ENCODE results near the gene ST6GALNAC5.
A peak's percentile ranks its signal among the peaks of the same experiment; 100 is the strongest.
"Not testable (repeated sequence)": the region's sequence is repeated elsewhere in the genome, so short reads cannot be mapped to it uniquely, and the experiment has no call there.

The ST6GALNAC5 gene

GRCh38 chr1:76868154-76868882 is 1.0 kb downstream of the ST6GALNAC5 start:
- peak in 1 of 2 donors; percentile 25 for DNase-seq

DNA sequence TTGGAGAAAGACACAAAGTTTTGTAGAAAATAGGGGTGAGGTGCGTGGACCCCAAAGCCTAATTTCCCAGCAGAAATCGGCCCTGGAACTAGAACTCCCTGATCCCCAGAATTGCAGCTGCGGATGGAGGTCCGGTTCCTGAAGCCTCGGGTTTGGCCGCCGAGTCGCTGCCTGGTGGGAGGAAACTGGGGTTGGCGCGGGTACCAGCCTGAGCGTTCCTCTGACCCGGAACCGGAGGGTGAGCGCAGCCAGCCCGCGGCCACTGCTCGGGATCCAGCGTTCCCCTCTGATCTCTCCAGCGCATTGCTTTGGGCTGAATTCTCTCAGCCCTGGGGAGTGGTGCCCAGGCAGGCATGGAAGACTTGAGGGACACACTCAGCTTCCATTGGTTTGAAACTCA is 1.6 kb downstream of the ST6GALNAC5 start:
- peak in 1 of 2 donors; percentile 3 for DNase-seq

DNA sequence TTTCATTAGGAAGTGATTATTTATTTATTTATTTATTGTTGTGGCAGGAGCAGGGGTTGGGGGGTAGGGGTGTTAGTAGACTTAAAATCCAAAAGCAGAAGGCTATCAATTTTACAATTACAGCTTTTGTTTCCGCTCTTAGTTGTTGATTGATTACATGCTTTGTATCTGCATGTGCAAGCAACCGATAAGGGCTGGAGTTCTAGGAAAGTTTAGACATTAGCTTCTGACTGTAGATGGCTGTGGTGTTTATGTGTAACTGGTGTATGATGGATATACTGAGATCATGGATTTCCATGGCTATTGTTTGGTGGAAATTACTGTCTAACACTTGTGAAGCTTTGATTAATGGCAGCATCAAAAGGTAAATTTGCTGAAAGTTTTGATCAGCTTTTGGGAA is 2.8 kb downstream of the ST6GALNAC5 start:
- no peak for DNase-seq

GRCh38 chr1:76871355-76871974 is 4.2 kb downstream of the ST6GALNAC5 start:
- no peak for DNase-seq

- DNase-seq, result no peak
These were observed 5.7 kb downstream of the ST6GALNAC5 start for GRCh38 chr1:76872944-76873343.

GRCh38 chr1:76876655-76877395 is 9.5 kb downstream of the ST6GALNAC5 start:
- no peak for DNase-seq

- DNase-seq, result not testable (repeated sequence)
These were observed 11.7 kb downstream of the ST6GALNAC5 start for GRCh38 chr1:76879014-76879413.

GRCh38 chr1:76881762-76882161 is 14.5 kb downstream of the ST6GALNAC5 start:
- DNase-seq, result no peak

DNA sequence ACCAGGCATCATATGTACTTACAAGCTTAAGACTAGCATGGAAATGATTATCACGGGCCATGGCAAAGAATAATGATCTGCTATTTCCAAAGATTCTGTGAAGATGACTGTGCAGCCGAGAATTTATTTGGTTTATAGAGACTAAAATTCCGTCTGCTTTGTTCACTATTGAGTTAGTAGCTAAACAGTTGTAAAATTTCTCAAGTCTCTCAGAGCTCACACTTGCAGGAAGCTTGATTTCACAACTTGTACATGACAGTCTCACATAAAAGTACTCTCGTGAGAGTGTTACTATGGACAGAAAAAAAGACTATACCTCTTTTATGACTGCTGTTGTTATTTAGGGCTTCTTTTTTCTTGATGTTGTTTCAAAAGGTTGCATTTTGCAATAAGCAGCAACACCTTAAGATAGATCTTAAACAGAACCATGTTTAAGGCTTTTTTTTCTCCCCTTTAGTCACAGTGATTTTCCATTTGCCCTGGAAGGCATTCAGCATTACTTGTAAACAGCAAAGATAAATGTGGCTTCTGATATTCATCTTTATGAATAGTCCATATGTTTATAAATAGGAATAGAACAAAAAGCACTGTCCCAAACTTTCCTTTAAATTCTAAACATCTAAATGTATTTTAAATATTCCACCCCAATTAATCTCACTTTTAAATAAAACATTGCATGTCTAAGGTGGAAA is 24.8 kb downstream of the ST6GALNAC5 start:
- no peak for DNase-seq

DNA sequence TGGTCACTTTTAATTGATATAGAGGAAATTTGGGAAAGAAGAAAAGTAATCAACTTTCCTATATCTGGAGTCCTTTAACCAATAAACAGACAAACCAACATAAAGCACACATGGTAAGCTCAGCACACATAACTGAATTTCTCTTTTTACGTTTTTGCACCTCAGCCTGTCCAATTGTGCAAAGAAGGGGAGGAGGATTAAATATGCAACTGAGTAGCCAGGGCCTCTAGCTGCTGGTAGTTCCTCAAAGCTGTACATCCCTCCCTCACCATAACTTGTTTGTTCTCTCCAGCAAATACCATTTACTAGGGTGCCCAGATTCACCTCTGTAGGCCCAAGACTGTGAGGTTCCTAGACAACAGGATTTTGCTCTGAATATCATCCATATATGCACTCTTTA is 25.4 kb downstream of the ST6GALNAC5 start:
- no peak for DNase-seq

DNA sequence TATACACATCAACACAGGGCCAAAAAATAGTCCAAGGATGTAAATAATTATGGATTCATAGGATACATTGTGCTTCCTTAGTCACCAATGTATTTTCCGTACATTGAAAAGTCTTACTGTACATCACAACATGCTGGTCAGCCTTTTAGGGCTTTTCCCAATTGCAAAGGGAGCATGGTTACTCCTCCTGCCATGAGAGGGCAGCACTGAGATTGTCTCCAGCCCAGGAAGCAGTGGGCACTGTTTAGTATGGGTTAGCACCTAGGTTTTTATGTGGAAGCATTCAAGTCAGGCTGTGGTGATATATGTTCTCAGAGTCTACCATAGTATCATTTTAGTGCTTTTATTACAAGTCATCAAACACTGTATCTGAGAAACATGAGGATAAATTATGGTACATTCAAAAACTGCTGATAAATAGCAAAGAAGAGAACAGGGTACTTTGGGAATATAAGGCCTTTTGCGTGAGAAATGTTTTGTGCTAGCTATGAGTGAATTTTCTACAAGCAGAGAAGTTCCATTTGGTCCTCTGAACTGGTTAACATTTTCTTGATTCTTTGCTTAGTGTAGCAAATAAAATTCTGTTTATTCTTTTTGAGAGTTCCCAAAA is 34.0 kb downstream of the ST6GALNAC5 start:
- peak; percentile 5 for DNase-seq

GRCh38 chr1:76905876-76906595 is 38.8 kb downstream of the ST6GALNAC5 start:
- DNase-seq, result no peak

GRCh38 chr1:76909311-76909710 is 42.0 kb downstream of the ST6GALNAC5 start:
- no peak for DNase-seq

GRCh38 chr1:76919085-76919484 is 51.8 kb downstream of the ST6GALNAC5 start:
- no peak for DNase-seq

GRCh38 chr1:76921590-76921989 is 54.3 kb downstream of the ST6GALNAC5 start:
- no peak for DNase-seq

DNA sequence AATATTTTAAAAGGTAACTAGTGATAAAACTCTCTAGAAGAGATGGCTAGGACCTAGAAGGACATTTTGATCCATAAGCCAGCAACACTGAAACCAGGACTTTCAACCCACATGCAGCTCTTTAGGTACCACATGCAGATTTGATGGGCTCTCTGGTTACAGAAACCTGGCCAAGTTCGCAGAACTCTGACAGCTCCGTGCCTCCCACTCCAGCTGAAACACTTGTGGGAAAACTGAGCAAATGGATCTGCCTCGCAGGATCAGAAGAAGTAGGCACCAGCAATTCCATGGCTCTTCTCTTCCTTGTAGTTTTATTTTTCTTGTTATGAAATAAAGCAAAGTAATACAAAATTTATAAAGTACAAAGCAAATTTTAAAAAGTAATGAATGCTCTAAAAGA is 58.5 kb downstream of the ST6GALNAC5 start:
- DNase-seq, result no peak

DNA sequence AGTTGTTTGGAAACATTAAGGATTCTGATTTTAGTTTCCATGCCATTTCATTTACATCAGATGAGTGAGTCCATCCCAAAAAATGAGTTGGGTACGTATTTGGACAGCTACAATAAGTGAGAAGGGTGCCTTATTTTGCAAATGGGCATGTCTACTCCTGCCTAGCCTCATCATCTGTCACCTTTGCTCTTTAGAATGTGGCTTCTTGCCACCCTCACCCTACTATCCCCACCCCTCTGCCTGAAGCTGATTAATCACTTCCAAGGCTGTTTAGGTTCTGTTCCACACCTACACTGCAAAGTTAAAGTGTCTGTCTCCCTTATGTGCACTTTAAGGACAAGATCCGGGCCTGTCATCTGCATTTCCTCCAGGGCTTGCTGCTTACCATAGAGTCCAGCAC is 61.2 kb downstream of the ST6GALNAC5 start:
- DNase-seq, result no peak

- no peak for DNase-seq
These were observed 61.9 kb downstream of the ST6GALNAC5 start for GRCh38 chr1:76929136-76929535.

- DNase-seq, result no peak
These were observed 66.9 kb downstream of the ST6GALNAC5 start for GRCh38 chr1:76933847-76934815.

DNA sequence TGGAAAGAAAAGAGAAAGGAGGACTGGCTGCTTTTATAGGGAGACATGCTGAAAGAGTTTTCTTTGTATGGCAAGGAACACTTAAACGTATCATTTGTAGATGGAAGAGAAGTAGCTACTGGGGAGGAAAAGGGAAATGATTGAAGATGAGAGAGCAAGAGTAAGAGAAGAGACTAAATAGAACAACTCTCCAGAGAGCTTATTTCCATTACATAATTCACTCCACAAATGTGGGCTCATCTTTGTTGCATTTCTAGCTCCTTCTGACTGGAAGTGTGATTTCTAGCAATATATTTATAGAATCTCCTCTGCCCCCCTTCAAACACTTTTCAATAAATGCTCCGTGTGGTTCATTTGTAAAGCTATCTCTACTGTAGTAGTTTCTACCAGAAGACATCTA is 71.0 kb downstream of the ST6GALNAC5 start:
- no peak for DNase-seq

Data from hippocampal formation (tissue), 2 donors.